Mesothelial cell of epicardium (in vitro differentiated cells): ENCODE measurements around the gene SSH2. TPM values are rescaled to one million over a fixed set of nuclear protein-coding genes. Genes with fewer than 3 reads are reported as not detected.

ENCODE experiments used
- DNase-seq, 2 experiments: peaks; one replicate each; pipeline ENCODE4 v3.0.0; 2021; ENCODE audit warnings: low spot score in 2 of 2; ENCODE audit not compliant: unreplicated experiment in 2 of 2
- H3K27ac Mint-ChIP-seq: 2 replicates; pipeline ENCODE4 v1.8.0; 2021; ENCODE audit warnings: mixed read lengths
- H3K27me3 Mint-ChIP-seq: 2 replicates; pipeline ENCODE4 v1.8.0; 2021; ENCODE audit warnings: low read depth, mixed read lengths
- H3K36me3 Mint-ChIP-seq: 2 replicates; pipeline ENCODE4 v1.8.0; 2021; ENCODE audit warnings: mixed read lengths
- H3K4me1 Mint-ChIP-seq: 2 replicates; pipeline ENCODE4 v1.8.0; 2021; ENCODE audit warnings: mixed read lengths
- H3K4me3 Mint-ChIP-seq: 2 replicates; pipeline ENCODE4 v1.8.0; 2021; ENCODE audit warnings: mild to moderate bottlenecking, moderate library complexity, mixed read lengths
- H3K9me3 Mint-ChIP-seq: 2 replicates; pipeline ENCODE4 v1.8.0; 2021; ENCODE audit warnings: mixed read lengths
- total RNA-seq: library from RNA; stranded (reverse); gene quantifications from 3 replicates; pipeline ENCODE4 v1.2.1, GENCODE V29; 2021
- TF ChIP-seq, protein P1 (sequence below): fragments of 200-600 bp; sonication (generic); IDR thresholded peaks from one replicate; pipeline ENCODE4 v1.5.0; 2021; ENCODE audit warnings: antibody characterized with exemption; ENCODE audit not compliant: unreplicated experiment

The SSH2 gene
- total RNA-seq, 1 donor from 2014 or later: 23.7 TPM

DNA sequence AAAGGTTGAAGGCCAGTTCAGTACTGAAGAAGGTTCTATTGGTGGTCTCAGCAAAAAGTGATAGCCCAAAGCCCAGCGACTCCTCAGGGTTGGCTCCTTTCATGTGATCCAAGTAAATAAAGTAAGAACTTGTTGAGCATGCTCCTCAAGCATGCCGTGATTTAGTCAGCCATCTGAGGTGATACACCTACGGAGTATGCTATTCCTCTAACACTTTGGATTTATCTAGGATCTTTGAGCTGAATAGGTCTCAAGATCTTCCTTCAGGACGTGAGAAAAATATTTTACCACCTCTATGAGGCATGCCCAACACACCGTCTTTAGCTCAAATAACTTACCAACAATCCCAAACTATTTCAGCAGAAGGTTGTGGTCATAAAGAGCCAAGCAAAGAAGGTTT is 154.0 kb downstream of the SSH2 start:
- Mint-ChIP-seq H3K4me1 (peaks cover 5% of the 10 kb centered on the region), H3K27ac (no peak overlapping the region), H3K9me3 (no peaks in the 10 kb centered on the region), H3K4me3 (no peak overlapping the region), H3K36me3 (no peaks in the 10 kb centered on the region), H3K27me3 (no peaks in the 10 kb centered on the region)
- TF ChIP-seq, protein P1, sequence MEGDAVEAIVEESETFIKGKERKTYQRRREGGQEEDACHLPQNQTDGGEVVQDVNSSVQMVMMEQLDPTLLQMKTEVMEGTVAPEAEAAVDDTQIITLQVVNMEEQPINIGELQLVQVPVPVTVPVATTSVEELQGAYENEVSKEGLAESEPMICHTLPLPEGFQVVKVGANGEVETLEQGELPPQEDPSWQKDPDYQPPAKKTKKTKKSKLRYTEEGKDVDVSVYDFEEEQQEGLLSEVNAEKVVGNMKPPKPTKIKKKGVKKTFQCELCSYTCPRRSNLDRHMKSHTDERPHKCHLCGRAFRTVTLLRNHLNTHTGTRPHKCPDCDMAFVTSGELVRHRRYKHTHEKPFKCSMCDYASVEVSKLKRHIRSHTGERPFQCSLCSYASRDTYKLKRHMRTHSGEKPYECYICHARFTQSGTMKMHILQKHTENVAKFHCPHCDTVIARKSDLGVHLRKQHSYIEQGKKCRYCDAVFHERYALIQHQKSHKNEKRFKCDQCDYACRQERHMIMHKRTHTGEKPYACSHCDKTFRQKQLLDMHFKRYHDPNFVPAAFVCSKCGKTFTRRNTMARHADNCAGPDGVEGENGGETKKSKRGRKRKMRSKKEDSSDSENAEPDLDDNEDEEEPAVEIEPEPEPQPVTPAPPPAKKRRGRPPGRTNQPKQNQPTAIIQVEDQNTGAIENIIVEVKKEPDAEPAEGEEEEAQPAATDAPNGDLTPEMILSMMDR: no peak
- no peak for DNase-seq

DNA sequence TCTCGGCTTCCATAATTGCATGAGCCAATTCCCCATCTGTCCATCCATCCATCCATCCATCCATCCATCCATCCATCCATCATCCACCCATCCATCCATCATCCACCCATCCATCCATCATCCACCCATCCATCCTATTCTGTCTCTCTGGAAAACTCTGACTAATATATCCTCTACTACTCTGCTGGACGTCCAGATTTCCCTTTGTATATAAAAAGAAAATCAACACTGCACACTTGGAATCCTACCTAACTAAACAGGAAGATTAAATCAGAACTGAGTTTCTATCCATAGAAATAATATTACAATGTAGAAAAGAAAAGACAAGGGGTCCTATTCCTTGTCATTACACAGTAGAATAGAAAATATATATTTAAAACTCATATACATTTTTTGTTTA is 157.0 kb downstream of the SSH2 start:
- TF ChIP-seq, protein P1: no peak
- no peak overlapping the region for H3K27ac Mint-ChIP-seq
- no peak for DNase-seq
- no peaks in the 10 kb centered on the region for H3K9me3 Mint-ChIP-seq
- no peaks in the 10 kb centered on the region for H3K27me3 Mint-ChIP-seq
- H3K4me3 Mint-ChIP-seq: no peak overlapping the region
- H3K36me3 Mint-ChIP-seq: no peaks in the 10 kb centered on the region
- peaks cover 5% of the 10 kb centered on the region for H3K4me1 Mint-ChIP-seq

DNA sequence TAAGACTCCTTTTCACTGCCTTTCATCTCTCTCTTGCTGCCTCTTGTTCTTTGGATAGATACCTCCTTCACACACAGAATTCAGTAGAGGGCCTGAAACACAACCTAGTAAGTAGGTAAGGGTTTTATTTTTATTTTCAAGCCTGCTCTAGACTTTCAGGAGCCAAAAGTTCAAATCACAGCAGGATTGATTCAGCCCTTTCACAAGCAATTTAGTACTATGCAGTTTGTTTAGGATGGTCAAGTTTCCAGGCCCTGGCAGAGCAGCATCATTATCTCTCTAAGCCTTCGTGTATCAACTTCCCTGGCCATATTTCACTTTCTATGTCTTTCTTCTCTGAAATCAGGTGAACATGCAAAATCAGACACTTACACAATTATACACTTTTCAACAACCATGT is 158.5 kb downstream of the SSH2 start:
- Mint-ChIP-seq H3K27ac (no peak overlapping the region), H3K4me1 (peaks cover 2% of the 10 kb centered on the region), H3K9me3 (no peaks in the 10 kb centered on the region), H3K27me3 (no peaks in the 10 kb centered on the region), H3K36me3 (no peaks in the 10 kb centered on the region), H3K4me3 (no peak overlapping the region)
- no peak for DNase-seq
- TF ChIP-seq, protein P1: no peak

DNA sequence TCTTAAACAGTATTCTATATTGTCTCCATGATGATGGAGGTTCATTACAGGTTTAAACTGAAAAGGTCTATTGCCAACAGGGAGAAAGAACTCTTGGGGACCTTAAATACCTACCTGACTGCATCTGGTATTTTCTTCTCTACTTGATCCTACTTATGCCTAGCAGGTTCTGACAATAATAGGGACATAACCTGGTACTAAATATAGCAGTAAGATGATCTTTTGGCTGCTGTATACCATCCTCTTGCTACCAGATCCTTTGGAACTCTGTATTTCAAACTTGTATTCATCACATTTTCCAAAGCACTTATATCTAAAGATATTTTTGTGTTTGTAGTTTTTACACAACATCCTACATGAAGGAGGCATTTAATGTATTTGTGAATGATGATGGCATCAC is 160.8 kb downstream of the SSH2 start:
- Mint-ChIP-seq H3K4me1 (no peaks in the 10 kb centered on the region), H3K36me3 (no peaks in the 10 kb centered on the region), H3K27ac (no peak overlapping the region), H3K9me3 (no peaks in the 10 kb centered on the region), H3K4me3 (no peak overlapping the region), H3K27me3 (no peaks in the 10 kb centered on the region)
- TF ChIP-seq, protein P1: no peak
- DNase-seq: no peak

DNA sequence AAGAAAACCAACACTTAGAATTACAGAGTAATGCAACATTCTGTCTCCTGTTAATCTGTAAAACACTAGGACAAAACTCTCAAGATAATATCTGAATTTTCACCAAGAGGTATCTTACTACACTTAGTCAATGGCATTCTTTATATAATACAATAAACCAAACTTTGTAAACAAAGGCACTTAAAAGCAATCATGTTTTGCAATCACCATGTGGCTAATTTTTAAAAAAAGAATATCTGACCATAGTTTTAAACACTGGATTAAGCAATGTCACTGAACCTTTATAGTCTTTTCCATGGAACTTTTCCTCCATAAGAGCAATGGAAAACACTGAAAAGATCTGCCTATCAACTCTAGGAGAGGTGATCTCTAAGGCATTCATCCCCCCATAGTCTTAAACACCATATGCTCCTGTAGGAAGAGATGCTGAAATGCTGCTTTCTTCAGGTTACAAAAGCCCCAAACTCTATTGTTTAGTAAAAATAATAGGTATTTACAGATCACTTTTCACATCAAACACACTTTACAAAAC is 163.2 kb downstream of the SSH2 start:
- no peak overlapping the region for H3K27ac Mint-ChIP-seq
- H3K4me1 Mint-ChIP-seq: no peaks in the 10 kb centered on the region
- H3K4me3 Mint-ChIP-seq: no peak overlapping the region
- TF ChIP-seq, protein P1: no peak
- H3K9me3 Mint-ChIP-seq: no peaks in the 10 kb centered on the region
- H3K27me3 Mint-ChIP-seq: no peaks in the 10 kb centered on the region
- H3K36me3 Mint-ChIP-seq: no peaks in the 10 kb centered on the region
- no peak for DNase-seq

DNA sequence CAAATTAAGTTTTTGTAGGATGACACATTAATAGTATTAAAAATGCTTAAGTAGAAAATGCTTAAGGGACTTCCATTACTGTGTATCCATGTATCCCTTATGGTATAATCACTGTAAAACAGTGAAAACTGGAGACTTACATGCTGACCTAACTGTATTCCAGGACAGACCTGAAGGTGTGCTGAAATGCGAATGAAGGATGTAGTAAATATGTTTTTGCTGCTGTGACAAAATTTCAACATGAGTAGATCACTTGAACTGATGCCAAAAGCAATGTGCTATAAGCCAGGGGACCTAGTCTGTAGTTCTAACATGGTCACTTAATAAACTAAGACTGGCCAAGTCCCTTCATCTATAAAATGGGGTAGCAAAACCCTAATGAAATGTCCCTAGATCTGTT is 165.3 kb downstream of the SSH2 start:
- peaks cover 1% of the 10 kb centered on the region for H3K27me3 Mint-ChIP-seq
- no peaks in the 10 kb centered on the region for H3K9me3 Mint-ChIP-seq
- H3K27ac Mint-ChIP-seq: no peak overlapping the region
- H3K4me3 Mint-ChIP-seq: no peak overlapping the region
- TF ChIP-seq, protein P1: no peak
- peaks cover 10% of the 10 kb centered on the region for H3K4me1 Mint-ChIP-seq
- H3K36me3 Mint-ChIP-seq: no peaks in the 10 kb centered on the region
- DNase-seq: no peak
